Measurements from ENCODE around the gene ATP6V1C2.

ATP6V1C2 gene

DNA sequence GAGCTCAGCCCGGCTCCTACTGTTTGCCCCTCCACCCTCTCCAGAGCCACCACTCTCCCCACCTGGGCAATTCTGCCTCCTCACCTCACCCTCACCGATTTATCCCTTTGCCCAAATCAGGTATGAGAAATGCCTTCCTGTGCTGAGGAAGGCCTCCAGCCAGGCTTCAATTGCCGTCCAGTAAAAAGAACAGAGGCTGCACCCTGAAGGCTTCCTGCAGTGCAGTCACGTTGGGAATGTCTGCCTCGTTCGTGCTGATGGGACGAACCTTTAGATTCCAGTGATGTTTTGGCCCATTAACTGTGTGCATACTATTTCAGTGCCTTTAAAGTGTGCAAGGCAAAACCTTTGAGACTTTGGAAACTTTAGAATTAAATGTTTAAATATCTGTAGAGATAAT lies 34.2 kb downstream of the ATP6V1C2 start:
- no peak overlapping the region for H3K4me2 ChIP-seq (ENCODE audit: low read length)
- no peaks in the 10 kb centered on the region for H4K20me1 ChIP-seq (ENCODE audit: control insufficient read depth, insufficient read depth, low read depth, low read length)

DNA sequence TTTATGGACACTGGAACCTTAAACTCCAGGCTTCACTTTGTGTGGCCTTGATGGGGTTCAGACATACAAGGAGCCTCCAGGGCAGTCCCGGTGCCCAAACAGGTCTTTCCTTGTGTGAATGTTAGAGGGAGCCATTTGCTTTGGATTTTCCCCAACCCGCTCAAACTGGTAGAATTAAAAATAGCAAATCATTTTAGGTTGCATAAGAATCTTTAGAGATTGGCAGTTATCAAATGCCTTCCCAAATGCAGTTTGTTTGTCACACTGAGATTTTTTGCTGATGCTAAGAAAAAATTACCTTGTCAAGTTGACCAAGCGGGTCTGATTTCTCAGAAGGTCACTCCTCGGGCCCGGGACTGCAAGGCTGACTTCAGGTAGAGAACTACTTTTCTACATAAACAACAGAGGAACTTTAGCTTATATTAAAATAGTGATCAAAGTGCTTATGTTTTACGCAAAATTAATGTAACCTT lies 36.4 kb downstream of the ATP6V1C2 start:
- Histone ChIP-seq H4K20me1 (ENCODE audit: control insufficient read depth, insufficient read depth, low read depth, low read length) (no peaks in the 10 kb centered on the region), H3K9me3 (ENCODE audit: control insufficient read depth, insufficient read depth, low read length) (no peaks in the 10 kb centered on the region), H3K27ac (ENCODE audit: low read depth, low read length) (no peak overlapping the region), H3K4me3 (ENCODE audit: low read length) (no peak overlapping the region), H3F3A (ENCODE audit: control insufficient read depth, insufficient read depth) (no peaks in the 10 kb centered on the region), H3K9me2 (replicated peaks; ENCODE audit: control insufficient read depth, low read length) (no peaks in the 10 kb centered on the region), H3K36me3 (ENCODE audit: control insufficient read depth, low read length) (no peaks in the 10 kb centered on the region), H3K27me3 (ENCODE audit: control insufficient read depth, low read length) (no peaks in the 10 kb centered on the region), H3K4me1 (ENCODE audit: control insufficient read depth, low read length) (no peaks in the 10 kb centered on the region), H3K4me2 (ENCODE audit: low read length) (no peak overlapping the region), H3K79me2 (ENCODE audit: control insufficient read depth, low read length) (no peaks in the 10 kb centered on the region)
- TF ChIP-seq, protein P1, sequence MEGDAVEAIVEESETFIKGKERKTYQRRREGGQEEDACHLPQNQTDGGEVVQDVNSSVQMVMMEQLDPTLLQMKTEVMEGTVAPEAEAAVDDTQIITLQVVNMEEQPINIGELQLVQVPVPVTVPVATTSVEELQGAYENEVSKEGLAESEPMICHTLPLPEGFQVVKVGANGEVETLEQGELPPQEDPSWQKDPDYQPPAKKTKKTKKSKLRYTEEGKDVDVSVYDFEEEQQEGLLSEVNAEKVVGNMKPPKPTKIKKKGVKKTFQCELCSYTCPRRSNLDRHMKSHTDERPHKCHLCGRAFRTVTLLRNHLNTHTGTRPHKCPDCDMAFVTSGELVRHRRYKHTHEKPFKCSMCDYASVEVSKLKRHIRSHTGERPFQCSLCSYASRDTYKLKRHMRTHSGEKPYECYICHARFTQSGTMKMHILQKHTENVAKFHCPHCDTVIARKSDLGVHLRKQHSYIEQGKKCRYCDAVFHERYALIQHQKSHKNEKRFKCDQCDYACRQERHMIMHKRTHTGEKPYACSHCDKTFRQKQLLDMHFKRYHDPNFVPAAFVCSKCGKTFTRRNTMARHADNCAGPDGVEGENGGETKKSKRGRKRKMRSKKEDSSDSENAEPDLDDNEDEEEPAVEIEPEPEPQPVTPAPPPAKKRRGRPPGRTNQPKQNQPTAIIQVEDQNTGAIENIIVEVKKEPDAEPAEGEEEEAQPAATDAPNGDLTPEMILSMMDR (IDR thresholded peaks at IDR 0.05; ENCODE audit: low read depth, low read length, poor library complexity, severe bottlenecking) = no peak
- TF ChIP-seq EZH2phosphoT487 (IDR thresholded peaks at IDR 0.05; ENCODE audit: borderline replicate concordance, low read length) = no peak

More for the DNA sequence above, 34.2 kb downstream of the ATP6V1C2 start:
- Histone ChIP-seq H3K9me2 (replicated peaks; ENCODE audit: control insufficient read depth, low read length) (no peaks in the 10 kb centered on the region), H3K27ac (ENCODE audit: low read depth, low read length) (no peak overlapping the region), H3K4me3 (ENCODE audit: low read length) (no peak overlapping the region), H3K79me2 (ENCODE audit: control insufficient read depth, low read length) (no peaks in the 10 kb centered on the region), H3K27me3 (ENCODE audit: control insufficient read depth, low read length) (no peaks in the 10 kb centered on the region), H3K9me3 (ENCODE audit: control insufficient read depth, insufficient read depth, low read length) (no peaks in the 10 kb centered on the region), H3K36me3 (ENCODE audit: control insufficient read depth, low read length) (no peaks in the 10 kb centered on the region), H3K4me1 (ENCODE audit: control insufficient read depth, low read length) (peaks cover under 1% of the 10 kb centered on the region; the same call in 1 of the 2 replicates), H3F3A (ENCODE audit: control insufficient read depth, insufficient read depth) (no peaks in the 10 kb centered on the region)
- TF ChIP-seq, protein P1 (IDR thresholded peaks at IDR 0.05; ENCODE audit: low read depth, low read length, poor library complexity, severe bottlenecking) = no peak
- TF ChIP-seq EZH2phosphoT487 (IDR thresholded peaks at IDR 0.05; ENCODE audit: borderline replicate concordance, low read length) = no peak

DNA sequence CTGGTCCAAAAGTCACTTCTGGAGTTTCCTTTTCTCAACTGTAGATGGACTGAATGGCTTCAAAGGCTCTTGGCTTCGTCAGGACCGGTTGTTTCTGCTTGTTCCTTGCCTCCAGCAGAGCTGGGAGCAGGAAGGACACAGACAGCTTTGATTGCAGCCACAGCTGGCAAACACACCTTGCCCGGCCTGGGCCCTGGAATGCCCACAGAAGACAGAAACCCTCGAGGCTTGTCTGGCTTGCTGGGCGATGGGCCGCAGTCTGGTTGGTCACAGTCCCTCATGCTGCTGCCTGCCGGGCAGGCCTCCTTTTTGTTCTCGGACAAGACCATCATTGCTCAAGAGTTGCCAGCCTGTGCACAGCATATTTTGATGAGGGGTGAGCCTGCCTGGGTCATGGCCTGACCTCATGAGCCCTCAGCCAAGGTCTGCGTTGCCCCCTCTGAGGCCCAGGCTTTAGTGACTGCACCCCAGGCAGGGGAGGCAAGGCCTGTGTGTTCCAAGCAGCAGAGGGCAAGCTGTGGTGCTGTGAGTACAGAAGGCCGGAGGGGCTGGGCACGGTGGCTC lies 37.8 kb downstream of the ATP6V1C2 start:
- no peak for TF ChIP-seq EZH2phosphoT487 (IDR thresholded peaks at IDR 0.05; ENCODE audit: borderline replicate concordance, low read length)
- TF ChIP-seq, protein P1 (IDR thresholded peaks at IDR 0.05; ENCODE audit: low read depth, low read length, poor library complexity, severe bottlenecking) = no peak
- no peaks in the 10 kb centered on the region for H3K9me2 ChIP-seq (replicated peaks; ENCODE audit: control insufficient read depth, low read length)
- no peaks in the 10 kb centered on the region for H3F3A ChIP-seq (ENCODE audit: control insufficient read depth, insufficient read depth)
- H3K4me3 ChIP-seq (ENCODE audit: low read length) = no peak overlapping the region
- no peaks in the 10 kb centered on the region for H3K79me2 ChIP-seq (ENCODE audit: control insufficient read depth, low read length)
- no peaks in the 10 kb centered on the region for H4K20me1 ChIP-seq (ENCODE audit: control insufficient read depth, insufficient read depth, low read depth, low read length)
- no peak overlapping the region for H3K4me2 ChIP-seq (ENCODE audit: low read length)
- H3K36me3 ChIP-seq (ENCODE audit: control insufficient read depth, low read length) = no peaks in the 10 kb centered on the region
- no peak overlapping the region for H3K27ac ChIP-seq (ENCODE audit: low read depth, low read length)
- peaks cover 5% of the 10 kb centered on the region; the same call in 1 of the 2 replicates for H3K4me1 ChIP-seq (ENCODE audit: control insufficient read depth, low read length)
- H3K9me3 ChIP-seq (ENCODE audit: control insufficient read depth, insufficient read depth, low read length) = no peaks in the 10 kb centered on the region
- H3K27me3 ChIP-seq (ENCODE audit: control insufficient read depth, low read length) = no peaks in the 10 kb centered on the region

Measured in DOHH2 (cell line).